H4 (cell line): Measurements from ENCODE around the gene RAPGEF6. TPM values are rescaled to one million over a fixed set of nuclear protein-coding genes. Genes with fewer than 3 reads are reported as not detected.
"Not testable (repeated sequence)": the region's sequence is repeated elsewhere in the genome, so short reads cannot be mapped to it uniquely, and the experiment has no call there.

Experiments
- DNase-seq: peaks from one replicate; pipeline ENCODE4 v3.0.0-alpha.2; 2015; ENCODE audit warnings: low spot score
- total RNA-seq: library from RNA; depleted of rRNA; stranded (reverse); fragments of >200 nt; shearing (Covaris generic); gene quantifications from 2 replicates; pipeline ENCODE4 v1.2.3, GENCODE V29; 2014

The RAPGEF6 gene
- total RNA-seq, 1 experiment from 2014 or later = 9.8 TPM

DNA sequence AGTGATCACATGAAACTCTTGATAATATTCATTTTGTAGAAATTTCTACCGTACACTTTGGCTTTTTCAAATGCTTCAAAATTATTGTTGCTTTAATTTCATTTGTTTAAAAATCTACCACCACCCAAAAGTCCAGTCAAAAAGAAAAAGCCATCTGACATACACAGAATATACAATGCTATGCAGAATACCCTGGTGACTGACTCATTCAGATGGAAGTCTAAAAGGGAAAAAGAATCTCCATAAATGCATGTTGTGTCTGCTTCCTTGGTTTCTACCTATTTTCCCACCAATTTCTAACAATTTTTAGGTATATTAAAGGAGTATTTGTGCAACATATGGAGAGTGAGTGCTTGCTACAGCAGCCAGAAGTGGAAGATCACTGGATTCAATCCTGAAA, 9.3 kb upstream of the RAPGEF6 start:
- DNase-seq = no peak

DNA sequence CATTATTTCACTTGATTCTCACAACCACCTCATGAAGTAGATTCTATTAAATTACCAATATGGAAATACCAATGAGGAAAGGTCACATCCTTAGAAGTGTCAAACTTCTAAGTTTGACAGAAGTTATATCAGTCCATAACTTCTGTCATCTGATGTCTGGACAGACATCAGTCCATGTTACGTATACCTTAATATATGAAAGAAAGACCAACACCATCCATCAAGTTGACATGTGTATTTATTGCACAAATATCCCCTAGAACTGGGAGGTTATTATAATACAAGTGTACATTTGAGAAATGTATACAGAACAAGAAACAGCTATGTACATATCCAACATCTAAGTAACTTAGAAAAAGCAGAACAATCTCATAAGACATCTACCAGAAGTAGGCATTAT, 6.5 kb upstream of the RAPGEF6 start:
- DNase-seq = no peak

DNA sequence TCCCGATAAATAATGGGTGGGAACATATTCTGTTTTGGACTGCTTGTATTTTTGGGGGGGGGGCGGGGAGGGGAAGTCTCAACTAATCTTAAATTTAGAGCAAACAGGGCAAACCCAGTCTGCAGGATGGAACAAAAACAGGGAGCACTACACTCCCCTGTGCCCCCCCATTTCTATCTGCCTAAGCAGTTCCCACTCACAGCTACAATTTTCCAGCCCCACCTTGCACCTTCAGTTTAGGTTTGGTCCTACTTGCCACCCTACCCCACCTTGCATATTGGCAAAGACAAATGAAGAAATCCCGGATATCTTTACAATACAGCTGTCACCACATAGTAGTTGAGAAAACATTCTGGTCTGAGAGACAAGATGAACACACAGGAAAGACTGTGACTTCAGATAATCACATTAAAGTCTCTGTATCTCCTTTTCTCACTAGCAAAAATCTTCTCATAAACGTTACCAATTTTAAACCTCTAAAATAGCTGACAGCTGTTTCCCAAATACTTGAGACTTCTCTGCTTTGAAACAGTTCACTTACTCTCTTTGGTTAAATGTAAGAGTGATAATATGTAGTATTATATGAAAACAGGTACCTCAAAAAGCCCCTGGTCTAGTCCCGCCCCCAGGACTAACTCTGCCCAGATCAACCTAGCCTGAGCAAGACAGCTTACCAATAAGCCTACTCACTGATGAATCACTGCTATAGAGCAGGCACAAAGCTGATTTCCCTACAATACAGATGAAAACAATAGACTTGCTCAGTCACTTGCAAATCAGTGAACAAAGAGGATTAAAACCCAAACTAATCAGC, 5.2 kb upstream of the RAPGEF6 start:
- no peak for DNase-seq

DNA sequence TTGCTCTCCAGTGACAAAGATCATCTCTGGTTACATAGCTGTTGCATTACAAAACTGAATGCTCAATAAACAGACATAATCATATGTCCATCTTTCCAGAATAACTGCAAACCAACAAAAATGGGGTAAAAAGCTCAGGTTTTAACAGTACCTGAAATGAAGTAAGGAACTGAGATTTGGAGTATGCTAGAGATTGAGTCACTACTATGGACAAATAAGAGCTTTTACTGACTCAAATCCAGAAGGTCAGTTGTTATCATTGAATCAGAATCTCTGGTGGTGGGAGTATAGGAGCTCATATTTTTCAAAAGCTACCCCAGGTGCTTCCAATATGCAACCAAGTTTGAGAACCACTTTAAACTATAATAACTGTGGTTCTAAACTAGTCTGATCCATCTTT, 4.1 kb upstream of the RAPGEF6 start:
- no peak for DNase-seq

DNA sequence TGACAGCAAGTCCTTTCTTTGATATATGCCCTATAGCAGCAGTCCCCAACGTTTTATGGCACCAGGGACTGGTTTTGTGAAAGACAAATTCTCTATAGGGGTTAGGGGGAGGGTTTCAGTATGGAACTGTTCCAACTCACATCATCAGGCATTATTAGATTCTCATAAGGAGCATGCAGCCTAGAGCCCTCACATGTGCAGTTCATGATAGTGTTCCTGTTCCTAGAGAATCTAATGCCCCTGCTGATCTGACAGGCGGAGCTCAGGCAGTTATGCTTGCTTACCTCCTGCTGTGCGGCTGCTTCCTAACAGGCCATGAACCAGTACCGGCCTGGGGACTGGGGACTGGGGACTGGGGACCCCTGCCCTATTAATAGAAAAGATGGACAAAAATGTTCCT, 2.7 kb upstream of the RAPGEF6 start:
- DNase-seq = no peak

DNA sequence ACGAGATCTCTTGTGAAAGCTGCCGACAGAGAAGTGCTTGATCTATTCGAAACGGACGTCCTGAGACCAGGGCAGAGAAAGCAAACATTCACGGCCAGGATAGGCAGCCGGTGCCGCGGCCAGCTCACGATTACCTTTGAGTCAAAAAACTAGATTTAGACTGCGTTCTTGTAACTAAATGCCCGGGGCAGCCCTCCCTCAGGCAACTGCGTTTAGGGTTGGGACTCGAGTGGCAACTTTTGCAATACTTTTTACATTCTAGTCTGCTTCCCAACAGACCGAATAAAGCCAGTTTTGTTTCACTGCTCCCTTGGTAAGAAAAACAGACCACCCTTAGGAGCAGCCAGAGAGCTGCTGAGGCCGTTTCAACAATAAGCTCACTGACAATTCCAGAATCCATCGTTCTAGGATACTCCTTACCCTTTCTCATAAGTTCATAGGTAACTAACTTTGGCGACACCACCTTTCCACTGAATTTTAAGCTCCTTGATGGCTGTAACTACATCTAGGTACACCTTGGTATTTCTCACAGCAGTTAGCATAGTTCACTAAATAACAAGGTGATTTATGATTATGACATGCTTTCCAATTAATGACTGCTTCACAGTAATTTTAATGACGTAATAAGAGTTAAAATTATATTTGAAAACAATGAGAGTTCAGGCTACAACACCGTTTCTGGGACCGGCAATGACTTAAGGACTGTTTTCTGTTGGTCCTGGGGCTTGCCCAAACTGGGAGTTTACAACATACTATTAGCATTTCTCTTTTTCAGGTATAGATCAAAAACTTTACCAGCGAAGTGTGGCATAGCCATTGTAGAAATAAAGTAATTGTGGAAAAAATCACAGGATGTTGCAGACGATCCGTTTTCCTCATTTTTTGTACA, 899 bp upstream of the RAPGEF6 start:
- DNase-seq = peak; percentile 30

DNA sequence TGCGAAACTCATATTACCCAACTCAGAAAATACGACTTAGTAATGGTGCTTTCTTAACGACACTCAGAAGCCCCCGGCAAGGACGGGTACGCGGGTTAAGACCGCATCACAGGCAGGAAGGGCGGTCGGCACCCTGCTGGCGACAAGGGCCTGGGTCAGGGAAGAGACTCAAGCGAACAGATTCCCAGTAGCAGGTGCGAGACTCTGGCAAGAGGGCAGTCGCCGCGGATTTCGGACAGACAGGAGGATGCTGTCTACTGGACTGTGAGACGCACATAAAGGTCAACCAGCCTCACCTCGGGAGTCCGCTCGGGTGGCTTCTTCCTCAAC, 398 bp downstream of the RAPGEF6 start:
- peak; percentile 56 for DNase-seq

DNA sequence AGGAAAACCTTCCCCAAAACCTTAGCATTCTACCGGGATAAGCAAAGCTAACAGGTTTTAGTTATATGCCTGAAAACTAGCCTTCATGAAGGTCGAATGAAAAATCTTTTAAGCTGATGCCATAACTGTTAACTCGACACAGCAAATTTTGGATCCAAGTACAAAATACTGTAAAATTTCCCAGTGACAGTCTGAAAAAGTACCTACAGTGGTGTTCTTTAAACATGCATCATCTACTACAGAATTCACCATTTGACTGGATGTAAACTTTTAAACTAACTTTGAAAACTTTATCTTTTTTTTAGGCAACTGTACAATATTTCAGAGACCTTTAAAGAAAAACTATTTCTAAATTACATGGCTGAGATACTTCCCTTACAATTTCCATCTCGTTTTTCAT, 791 bp downstream of the RAPGEF6 start:
- no peak for DNase-seq

DNA sequence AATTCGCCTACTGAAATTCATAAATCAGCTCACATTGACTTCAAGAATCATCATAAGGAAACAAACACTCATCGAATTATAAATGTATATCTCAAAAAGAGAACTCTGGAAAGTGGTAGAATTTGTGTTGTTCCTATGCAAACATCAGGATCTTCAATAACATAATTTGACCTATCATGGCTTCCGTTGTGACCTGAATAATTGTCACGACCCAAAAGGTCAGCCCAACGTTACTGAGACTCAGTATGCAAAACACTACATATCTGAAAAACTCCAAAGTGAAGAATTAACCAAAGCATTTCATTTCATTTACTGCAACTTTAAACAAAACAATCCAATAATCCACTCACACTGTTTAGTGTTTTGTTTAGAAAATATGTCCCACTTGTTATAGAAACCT, 1.2 kb downstream of the RAPGEF6 start:
- no peak for DNase-seq

DNA sequence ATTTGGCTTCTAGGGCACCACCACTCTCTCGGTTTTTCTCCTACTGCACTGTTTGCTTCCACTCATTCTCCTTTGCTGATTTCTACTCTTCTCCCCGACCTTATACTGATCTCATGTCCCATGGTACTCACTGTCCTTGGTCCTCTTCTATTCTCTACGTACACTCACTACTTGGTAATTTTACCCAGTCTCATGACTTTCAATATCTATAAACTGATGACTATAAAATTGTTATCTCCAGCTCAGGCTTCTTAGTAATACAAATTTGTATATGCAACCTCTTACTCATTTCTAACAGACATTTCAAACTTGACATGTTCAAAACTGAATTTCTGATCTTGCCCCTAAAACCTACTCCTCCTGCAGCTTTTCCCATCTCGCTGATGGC, 4.1 kb downstream of the RAPGEF6 start:
- no peak for DNase-seq

DNA sequence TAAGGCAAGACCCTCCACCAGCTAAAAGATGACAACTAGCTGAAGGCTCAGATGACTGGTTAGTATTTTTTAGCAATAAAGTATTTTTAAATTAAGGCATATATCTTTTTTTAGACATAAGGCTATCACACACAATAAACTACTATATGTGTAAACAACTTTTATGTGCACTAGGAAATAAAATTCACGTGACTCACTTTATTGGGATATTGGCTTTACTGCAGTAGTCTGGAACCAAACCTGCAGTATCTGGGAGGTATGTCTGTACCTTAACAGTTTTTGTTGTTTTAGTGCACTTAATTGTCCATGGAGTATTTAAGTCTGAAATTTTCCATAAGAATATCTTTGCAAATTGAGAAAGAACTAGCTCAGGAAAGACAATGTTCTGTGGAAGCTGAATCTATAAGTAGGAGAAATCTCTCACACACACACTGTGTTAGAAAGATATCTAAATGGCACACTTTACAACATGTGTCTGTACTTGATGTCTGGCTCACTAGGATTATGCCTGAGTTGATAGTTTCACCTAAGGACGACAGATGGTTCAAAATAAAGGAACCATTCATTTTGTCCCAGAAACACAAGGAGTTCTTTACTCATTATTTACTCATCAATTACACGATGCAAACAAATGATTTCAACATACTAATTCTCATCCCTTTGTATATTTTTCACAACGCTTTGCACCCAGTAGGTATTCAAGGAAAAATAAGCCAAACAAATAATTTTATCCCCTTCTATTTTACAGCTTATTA, 4.6 kb downstream of the RAPGEF6 start:
- DNase-seq = no peak

DNA sequence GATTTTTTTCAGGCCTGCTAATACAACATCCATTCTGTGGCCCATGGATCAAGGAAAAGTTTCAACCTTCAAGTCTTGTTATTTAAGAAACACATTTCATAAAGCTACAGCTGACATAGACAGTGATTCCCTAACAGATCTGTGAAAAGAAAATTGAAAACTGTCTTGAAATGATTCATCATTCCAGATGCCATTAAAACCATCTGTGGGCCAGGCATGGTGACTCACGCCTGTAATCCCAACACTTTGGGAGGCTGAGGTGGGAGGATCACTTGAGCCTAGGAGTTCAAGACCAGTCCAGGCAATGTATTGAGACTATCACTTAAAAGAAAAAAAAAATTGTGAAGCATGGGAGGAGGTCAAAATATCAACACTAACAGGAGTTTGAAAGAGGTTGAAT, 6.0 kb downstream of the RAPGEF6 start:
- DNase-seq = no peak

DNA sequence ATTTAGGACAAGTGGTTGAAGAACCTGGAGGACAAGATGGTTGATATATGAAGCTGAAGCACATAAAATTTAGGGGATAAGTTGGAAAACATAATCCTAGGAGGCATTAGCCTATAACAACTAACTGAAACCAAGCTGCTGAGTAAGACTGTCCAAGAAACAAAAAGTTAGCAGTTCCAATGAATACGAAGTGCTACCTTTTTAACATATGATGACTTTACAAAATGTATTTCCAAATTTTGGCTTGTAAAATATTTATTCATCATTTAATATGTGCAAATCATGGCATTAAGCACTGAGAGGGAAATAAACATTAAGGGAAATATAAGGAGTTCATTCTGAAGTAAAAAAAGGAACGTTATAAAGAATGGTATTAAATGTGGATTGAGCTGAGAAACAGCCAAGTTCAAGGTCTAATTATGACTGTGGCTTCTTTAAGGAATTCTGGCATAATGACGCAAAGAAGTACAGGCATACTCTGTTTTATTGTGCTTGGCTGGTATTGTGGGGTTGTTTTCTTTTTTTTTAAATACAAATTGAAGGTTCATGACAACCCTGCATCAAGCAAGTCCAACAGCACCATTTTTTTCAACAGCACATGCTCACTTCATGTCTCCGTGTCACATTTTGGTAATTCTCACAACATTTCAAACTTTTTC, 7.7 kb downstream of the RAPGEF6 start:
- no peak for DNase-seq

DNA sequence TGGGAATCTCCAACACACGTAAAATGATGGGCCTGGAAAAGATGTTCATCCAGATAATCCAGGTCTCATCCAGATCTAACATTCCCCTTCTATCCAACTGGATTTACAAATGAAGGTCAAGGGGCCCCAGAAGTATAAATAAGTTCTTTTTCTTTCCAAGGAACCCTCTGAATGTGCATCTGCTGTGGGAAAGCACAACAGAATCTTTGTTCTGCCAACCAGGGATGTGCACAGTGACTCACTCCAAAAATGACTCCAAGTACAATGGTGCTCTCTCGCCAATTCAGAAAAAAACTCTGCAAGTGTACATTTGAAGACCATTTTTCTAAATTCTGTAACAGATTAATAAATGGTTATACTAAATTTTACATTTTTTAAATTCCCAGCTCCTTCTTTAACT, 12.4 kb downstream of the RAPGEF6 start:
- no peak for DNase-seq

DNA sequence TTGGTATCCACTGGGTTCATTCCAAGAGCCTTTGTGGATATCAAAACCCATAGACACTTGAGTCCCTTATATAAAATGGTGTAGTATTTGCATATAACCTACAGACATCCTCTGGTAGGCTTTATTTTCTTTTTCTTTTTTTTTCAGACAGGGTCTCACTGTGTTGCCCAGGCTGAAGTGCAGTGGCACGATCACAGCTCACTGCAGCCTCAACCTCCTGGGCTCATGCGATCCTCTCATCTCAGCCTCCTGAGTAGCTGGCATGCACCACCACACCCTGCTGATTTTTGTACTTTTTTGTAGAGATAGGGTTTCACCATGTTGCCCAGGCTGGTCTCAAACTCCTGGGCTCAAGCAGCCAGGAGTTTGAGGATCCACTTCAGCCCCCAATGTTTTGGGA, 13.9 kb downstream of the RAPGEF6 start:
- DNase-seq = not testable (repeated sequence)

DNA sequence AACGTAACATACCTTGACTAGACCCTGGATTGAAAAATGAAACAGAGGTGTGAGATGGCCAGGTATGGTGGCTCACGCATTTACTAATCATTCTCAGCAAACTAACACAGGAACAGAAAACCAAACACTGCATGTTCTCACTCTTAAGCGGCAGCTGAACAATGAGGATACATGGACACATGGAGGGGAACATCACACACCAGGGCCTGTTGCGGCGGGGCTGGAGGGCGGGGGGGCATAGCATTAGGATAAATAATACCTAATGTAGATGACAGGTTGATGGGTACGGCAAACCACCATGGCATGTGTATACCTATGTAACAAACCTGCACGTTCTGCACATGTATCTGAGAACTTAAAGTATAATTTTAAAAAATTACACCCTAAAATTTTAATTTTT, 15.9 kb downstream of the RAPGEF6 start:
- no peak for DNase-seq

DNA sequence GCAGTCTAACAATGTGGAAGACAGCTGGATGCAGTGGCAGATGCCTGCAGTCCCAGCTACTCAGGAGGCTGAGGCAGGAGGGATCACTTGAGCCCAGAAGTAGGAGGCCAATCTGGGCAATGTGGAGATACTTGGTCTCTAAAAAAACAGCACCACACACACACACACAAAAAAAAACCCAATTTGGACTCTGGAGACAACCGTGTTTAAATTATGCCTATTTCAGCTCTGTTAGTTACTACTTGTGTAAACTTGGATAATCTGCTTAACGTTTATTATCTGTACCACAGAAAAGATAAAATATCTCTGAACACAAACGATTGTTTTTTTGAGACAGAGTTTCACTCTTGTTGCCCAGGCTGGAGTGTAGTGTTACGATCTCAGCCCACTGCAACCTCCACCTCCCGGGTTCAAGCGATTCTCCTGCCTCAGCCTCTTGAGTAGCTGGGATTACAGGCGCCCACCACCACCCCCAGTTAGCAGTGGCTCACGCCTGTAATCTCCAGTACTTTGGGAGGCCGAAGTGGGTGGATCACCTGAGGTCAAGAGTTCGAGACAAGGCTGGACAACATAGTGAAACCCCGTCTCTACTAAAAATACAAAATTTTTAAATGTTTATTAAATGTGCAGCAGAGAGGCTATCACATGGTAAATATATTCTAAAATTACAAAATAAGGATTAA, 17.7 kb downstream of the RAPGEF6 start:
- DNase-seq = no peak

DNA sequence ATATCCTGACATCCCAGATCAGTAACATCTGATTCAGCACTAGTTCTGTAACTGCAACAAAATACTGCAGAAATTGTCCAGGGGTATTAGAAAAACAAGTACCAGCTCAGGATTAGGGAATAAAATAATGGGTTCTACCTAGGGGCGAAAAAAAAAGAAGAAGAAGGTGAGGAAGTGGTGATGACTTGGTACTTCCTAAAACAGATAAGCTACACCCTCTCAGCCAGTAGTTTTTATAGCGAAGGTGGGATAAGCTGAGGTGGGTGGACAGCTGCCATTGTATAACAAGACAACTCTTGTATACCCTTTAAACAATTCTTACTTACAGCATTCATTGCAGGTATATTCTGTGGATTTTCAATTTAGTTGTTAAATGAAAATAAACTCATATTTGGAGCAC, 19.1 kb downstream of the RAPGEF6 start:
- DNase-seq = no peak

DNA sequence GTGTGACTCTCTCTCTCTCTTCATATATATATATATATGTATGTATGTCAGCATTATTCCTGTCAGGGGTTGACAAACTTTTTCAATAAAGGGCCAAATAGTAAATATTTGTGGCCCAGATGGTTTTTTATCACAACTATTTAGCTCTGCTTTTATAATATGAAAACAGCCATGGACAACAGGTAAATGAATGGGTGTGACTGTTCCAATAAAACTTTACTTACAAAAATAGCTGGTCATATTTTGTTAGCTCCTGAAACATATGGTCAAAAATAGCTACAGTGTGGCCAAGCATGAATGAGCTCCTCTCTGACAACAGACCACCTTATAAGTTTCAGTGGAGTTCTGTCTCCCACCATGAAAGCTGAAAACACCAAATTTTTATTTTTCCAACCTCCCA, 21.6 kb downstream of the RAPGEF6 start:
- DNase-seq = no peak

DNA sequence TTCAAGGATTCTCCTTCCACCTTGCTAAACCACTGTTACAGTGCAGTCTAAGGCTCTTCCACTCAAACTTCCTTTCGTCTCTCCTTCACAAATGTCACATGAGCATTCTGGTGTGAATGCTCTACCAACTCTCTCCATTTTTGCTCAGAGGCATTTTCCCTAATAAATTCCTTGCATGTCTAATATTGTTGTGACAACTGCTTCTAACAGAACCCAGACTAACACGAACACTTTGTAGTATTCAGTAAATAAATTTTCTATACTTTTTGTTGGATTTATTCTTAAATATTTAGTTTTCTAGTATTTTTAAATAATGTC, 24.0 kb downstream of the RAPGEF6 start:
- DNase-seq = no peak

DNA sequence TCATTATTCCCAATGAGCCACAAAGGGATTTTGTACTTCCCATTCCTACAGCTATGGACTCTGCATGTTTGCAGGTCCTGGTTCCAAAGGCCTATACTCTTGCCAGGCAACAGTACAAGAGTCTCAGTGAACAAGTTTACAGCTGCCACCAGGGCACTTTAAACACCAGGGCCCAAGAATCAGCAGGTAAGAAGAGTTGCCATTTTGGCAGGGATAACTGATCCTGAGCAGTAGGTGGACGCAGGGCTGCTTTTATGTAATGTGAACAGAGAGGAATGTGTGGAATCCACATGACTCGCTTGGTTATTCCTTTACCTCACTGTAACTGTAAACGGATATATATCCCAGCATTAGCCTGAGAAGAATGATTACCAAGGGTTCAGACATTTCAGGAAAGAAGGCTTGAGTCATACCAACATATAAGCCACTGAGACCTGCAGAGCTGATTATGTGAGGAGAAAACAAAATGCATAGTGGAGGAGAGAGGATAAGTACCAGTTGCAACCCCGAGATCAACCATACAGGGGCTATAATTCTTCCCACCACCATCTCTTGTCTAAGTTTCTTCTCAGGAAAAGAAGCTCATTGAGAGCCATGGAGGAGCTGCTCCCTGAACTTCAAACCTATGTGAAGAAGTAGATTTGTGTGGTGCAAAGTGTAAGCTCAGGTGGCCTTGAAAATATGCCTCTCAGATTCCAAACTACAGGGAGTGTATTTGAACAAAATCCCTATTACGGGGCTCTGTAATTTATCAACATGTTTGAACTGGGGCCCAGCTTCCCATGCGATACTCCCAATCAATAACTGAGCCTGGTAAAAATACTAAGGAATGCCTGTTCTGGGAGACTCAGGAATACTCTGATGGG, 24.6 kb downstream of the RAPGEF6 start:
- DNase-seq = peak; percentile 68
